Activated T-helper 17 cell treated with anti-CD3 and anti-CD28 coated beads, Interleukin-2, amount 50 U/mL, for 72 hours (primary cell): ENCODE results near the gene COA1. TPM values are rescaled to one million over a fixed set of nuclear protein-coding genes. Genes with fewer than 3 reads are reported as not detected.
A peak's percentile ranks its signal among the peaks of the same experiment; 100 is the strongest.

Experiments
- ATAC-seq: fragments of 150-1000 bp; cut with Tn5 transposase; replicated peaks from 2 replicates; pipeline ENCODE4 v1.10.0; 2021; ENCODE audit warnings: mild to moderate bottlenecking, moderate library complexity
- H3K27ac Mint-ChIP-seq: one replicate; pipeline ENCODE4 v1.8.0; 2022; ENCODE audit warnings: mixed read lengths
- H3K27me3 Mint-ChIP-seq: one replicate; pipeline ENCODE4 v1.8.0; 2022; ENCODE audit warnings: mixed read lengths
- H3K36me3 Mint-ChIP-seq: one replicate; pipeline ENCODE4 v1.8.0; 2022; ENCODE audit warnings: low read depth, mild to moderate bottlenecking, mixed read lengths
- H3K4me1 Mint-ChIP-seq: one replicate; pipeline ENCODE4 v1.8.0; 2022; ENCODE audit warnings: mixed read lengths
- H3K4me3 Mint-ChIP-seq: one replicate; pipeline ENCODE4 v1.8.0; 2022; ENCODE audit warnings: mild to moderate bottlenecking, mixed read lengths
- H3K9me3 Mint-ChIP-seq: one replicate; pipeline ENCODE4 v1.8.0; 2022; ENCODE audit warnings: mixed read lengths
- total RNA-seq, 2 donors: library from RNA; stranded (reverse); gene quantifications; one replicate each; pipeline ENCODE4 v1.2.3, GENCODE V29; 2022

The COA1 gene
- total RNA-seq, 2 donors from 2014 or later: 36.1 to 46.2 TPM

- peak overlapping the region; percentile 67 for H3K27ac Mint-ChIP-seq
- H3K4me3 Mint-ChIP-seq: peak overlapping the region; percentile 57
- peaks cover 56% of the 10 kb centered on the region for H3K4me1 Mint-ChIP-seq
- no peaks in the 10 kb centered on the region for H3K27me3 Mint-ChIP-seq
- no peak for ATAC-seq
- peaks cover 53% of the 10 kb centered on the region for H3K36me3 Mint-ChIP-seq
- H3K9me3 Mint-ChIP-seq: no peaks in the 10 kb centered on the region
Observed at GRCh38 chr7:43589728-43590127, 139.6 kb downstream of the COA1 start.

Other genes with a start within 250 kb of the COA1 start
- gene STK17A, start 146.4 kb downstream of the COA1 start, total RNA-seq: 10 to 100 TPM; 47.6 to 71.7 TPM
- 10 to 100 TPM; 17.8 to 21.8 TPM for gene BLVRA, start 29.2 kb upstream of the COA1 start, total RNA-seq
- 100 to 1,000 TPM in 1 of 2 donors, 10 to 100 TPM in 1; 68.0 to 113 TPM for gene MRPS24, start 140.0 kb upstream of the COA1 start, total RNA-seq
- 10 to 100 TPM; 19.0 to 27.5 TPM for gene URGCP, start 177.1 kb upstream of the COA1 start, total RNA-seq
- 1 to 10 TPM; 3.0 to 8.3 TPM for gene UBE2D4, start 196.9 kb upstream of the COA1 start, total RNA-seq